ENCODE results near the gene HPCA.

GRCh38 chr1:32855861-32856617 is 30.3 kb upstream of the HPCA start:
- TF ChIP-seq ELF4 (IDR thresholded peaks at IDR 0.05) (no peak), SUZ12 (IDR thresholded peaks at IDR 0.05) (no peak), FOXM1 (IDR thresholded peaks at IDR 0.05; ENCODE audit: borderline replicate concordance) (no peak), PKNOX1 (IDR thresholded peaks at IDR 0.05) (no peak), FOXA1 (IDR thresholded peaks at IDR 0.05) (no peak), BHLHE40 (IDR thresholded peaks at IDR 0.05; ENCODE audit: borderline replicate concordance) (no peak), CTBP1 (IDR thresholded peaks at IDR 0.05; ENCODE audit: borderline replicate concordance) (no peak), LEF1 (IDR thresholded peaks at IDR 0.05; ENCODE audit: borderline replicate concordance) (no peak), NFRKB (IDR thresholded peaks at IDR 0.05) (no peak), SP1 (IDR thresholded peaks at IDR 0.05) (no peak), L3MBTL2 (conservative IDR thresholded peaks at IDR 0.05) (no peak), FOXK2 (IDR thresholded peaks at IDR 0.05) (no peak)

Data from HEK293T (cell line).